Activated CD8-positive, alpha-beta memory T cell treated with anti-CD3 and anti-CD28 coated beads, Interleukin-2, amount 50 U/mL, for 24 hours (primary cell): ENCODE data around the gene P4HA1.
"Not testable (repeated sequence)": the region's sequence is repeated elsewhere in the genome, so short reads cannot be mapped to it uniquely, and the experiment has no call there.

ENCODE experiments used
- DNase-seq: peaks from one replicate; pipeline ENCODE4 v3.0.0-alpha.2; 2020; ENCODE audit errors: extremely low read depth

Gene P4HA1

DNA sequence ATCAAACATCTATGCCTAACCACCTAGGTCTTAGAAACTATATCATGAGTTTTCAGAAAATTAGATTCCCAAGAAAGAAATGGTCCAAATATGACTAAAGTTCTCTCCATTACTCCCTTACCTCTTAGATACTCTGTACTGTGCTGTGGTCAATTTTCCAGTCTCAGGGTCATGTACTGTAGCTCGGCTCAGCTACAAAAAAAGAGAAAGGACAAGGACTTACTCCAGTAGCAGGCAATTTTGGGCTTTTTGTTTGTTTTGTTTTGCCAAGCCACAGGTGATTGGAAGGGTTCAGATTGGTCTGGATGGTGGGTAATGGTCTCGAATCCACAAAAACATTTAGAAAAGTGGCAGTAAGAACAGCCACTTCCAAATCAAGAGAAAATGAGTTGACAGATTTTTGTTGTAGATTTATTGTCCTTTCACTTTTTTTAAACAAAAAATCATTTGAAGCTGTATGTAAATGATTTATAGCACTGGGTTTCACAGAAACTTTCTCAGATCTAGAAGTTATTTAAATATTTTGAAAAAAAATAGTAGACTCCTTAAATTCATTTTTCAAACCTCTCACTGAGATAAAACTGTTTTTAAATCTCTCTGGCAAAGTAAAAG, 52.8 kb downstream of the P4HA1 start:
- DNase-seq = no peak

DNA sequence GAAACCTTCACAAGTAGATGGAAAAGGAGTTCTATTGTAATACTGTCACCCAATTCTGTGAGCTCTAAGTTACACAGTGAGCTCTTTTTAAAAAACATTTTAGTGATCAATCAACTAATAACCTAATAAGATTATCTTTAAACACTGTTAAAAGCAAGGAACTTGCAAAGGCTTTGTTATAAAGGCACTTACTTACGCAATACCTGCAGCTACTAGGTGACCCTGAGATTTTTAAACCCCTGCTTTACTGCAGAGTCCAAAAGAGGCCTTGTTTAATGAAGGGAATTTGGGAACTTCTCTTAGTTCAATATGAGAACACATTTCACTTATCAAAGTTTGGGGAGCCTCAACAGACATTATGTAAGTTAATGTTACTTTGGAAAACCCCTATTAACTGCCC, 53.3 kb downstream of the P4HA1 start:
- no peak for DNase-seq

DNA sequence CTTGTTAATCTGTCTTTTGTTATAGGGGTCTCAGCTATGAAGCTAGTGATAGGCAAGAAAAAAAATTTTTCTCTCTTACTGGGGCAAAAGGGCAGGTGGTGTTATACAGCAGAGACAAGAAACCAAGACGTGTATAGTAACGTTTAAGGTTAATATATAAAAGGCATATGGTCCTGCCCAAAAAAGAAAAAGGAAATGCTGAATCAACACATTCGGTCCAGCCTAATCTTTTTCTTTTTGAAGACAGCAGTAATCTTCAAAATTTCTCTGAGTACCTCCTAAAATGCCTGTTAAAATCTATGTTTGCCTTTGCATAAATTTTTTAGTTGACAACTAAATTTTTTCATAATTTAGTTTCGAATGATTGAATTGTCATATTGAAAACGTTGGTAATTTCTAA, 54.5 kb downstream of the P4HA1 start:
- no peak for DNase-seq

DNA sequence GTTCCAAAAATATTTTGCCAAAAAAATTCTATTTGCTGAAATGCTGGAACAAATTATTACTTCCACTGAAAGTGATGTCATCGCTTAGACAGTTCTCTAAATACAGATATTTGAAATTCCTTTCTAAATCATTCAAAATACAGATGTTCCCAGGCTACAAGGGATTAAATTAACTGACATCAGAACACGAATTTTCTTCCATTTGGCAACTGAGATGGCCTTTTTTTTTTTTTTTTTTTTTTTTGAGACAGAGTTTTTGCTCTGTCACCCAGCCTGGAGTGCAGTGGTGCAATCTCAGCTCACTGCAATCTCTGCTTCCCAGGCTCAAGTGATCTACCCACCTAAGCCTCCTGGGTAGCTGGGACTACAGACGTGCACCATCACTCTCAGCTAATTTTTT, 57.0 kb downstream of the P4HA1 start:
- DNase-seq = no peak

DNA sequence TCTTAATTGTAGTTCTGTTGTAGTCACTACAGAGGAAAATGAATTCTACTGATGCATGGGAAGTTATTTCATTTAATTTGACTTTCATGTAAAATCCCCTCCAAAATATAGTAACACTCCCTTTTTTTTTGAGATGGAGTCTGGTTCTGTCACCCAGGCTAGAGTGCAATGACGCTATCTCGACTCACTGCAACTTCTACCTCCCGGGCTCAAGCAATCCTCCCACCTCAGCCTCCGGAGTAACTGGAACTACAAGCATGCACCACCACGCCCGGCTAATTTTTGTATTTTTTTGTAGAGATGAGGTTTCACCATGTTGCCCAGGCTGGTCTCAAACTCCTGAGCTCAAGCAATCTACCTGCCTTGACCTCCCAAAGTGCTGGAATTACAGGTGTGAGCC, 60.4 kb downstream of the P4HA1 start:
- not testable (repeated sequence) for DNase-seq

DNA sequence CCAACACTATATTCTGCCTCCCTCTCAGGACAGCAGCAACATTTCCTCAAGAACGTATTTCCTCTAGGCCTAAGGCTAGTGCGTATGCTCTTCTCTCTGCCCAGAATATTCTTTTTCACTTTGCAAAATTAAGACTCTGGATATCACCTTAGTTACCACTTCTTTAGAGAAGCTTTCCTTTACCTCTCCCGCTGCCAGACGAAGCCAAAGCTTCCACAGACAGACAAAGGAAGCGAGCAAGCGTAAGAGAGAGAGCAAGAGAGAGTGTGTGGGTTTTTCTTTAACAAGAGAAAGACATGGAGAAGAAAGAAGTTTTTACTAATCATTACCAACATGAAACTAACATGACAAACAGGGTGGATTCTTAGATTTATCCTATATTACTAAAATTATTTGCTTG, 64.1 kb downstream of the P4HA1 start:
- DNase-seq = no peak

DNA sequence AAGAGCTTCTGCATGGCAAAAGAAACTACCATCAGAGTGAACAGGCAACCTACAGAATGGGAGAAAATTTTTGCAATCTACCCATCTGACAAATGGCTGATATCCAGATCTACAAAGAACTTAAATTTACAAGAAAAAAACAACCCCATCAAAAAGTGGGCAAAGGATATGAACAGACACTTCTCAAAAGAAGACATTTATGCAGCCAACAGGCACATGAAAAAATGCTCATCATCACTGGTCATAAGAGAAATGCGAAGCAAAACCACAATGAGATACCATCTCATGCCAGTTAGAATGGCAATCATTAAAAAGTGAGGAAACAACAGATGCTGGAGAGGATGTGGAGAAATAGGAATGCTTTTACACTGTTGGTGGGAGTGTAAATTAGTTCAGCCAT, 70.0 kb downstream of the P4HA1 start:
- not testable (repeated sequence) for DNase-seq

DNA sequence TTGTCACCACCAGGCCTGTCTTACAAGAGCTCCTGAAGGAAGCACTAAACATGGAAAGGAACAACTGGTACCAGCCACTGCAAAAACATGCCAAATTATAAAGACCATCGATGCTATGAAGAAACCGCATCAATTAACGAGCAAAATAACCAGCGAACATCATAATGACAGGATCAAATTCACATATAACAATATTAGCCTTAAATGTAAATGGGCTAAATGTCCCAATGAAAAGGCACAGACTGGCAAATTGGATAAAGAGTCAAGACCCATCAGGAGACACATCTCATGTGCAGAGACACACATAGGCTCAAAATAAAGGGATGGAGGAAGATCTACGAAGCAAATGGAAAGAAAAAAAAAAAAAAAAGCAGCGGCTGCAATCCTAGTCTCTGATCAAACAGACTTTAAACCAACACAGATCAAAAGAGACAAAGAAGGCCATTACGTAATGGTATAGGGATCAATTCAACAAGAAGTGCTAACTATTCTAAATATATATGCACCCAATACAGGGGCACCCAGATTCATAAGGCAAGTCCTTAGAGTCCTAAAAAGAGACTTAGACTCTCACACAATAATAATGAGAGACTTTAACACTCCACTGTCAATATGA, 73.1 kb downstream of the P4HA1 start:
- DNase-seq = not testable (repeated sequence)

DNA sequence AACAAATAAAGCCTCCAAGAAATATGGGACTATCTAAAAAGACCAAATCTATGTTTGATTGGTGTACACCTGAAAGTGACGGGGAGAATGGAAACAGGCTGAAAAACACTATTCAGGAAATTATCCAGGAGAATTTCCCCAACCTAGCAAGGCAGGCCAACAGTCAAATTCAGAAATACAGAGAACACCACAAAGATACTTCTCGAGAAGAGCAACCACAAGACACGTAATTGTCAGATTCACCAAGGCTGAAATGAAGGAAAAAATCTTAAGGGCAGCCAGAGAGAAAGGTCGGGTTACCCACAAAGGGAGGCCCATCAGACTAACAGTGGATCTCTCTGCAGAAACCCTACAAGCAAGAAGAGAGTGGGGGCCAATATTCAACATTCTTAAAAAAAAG, 73.7 kb downstream of the P4HA1 start:
- not testable (repeated sequence) for DNase-seq

DNA sequence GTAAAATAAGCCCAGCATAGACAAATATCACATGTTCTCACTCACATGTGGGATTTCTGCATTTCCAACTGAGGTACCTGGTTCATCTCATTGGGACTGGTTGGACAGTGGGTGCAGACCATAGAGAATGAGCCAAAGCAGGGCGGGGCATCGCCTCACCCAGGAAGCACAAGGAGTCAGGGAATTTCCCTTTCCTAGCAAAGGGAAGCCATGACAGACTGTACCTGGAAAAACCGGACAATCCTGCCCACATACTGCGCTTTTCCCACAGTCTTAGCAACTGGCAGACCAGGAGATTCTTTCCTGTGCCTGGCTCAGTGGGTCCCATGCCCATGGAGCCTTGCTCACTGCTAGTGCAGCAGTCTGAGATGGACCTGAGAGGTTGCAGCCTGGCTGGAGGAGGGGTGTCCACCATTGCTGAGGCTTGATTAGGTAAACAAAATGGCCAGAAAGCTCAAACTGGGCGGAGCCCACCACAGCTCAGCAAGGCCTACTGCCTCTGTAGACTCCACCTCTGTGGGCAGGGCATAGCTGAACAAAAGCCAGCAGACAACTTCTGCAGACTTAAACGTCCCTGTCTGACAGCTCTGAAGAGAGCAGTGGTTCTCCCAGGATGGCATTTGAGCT, 75.0 kb downstream of the P4HA1 start:
- DNase-seq = not testable (repeated sequence)

DNA sequence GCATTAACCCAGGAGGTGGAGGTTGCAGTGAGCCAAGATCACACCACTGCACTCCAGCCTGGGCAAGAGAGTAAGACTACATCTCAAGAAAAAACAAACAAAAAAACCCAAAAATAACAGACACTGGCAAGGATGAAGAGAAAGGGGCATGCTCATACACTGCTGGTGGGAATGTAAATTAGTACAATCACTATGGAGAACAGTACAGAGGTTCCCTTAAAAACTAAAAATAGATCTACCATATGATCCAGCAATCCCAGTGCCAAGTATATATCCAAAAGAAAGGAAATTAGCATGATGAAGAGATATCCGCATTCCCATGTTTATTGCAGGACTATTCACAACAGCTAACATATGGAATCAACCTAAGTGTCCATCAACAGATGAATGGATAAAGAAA, 75.6 kb downstream of the P4HA1 start:
- no peak for DNase-seq

DNA sequence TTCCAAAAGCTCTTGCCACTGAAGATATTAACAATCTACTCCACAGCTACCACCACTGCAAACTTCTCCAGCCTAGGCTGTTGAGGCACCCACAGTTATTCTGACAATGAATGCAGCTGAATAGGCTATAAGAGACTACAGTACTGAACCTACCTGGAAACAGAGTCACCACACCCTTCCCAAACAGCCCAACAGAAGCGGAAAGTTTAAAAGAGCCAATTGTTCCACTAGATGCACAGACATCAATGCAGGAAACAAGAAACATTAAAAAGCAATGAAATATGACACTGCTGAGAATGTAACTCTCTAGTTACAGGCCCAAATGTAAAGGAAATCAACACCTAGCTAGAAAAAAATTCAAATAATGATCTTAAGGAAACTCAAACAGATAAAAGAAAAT, 77.6 kb downstream of the P4HA1 start:
- no peak for DNase-seq

DNA sequence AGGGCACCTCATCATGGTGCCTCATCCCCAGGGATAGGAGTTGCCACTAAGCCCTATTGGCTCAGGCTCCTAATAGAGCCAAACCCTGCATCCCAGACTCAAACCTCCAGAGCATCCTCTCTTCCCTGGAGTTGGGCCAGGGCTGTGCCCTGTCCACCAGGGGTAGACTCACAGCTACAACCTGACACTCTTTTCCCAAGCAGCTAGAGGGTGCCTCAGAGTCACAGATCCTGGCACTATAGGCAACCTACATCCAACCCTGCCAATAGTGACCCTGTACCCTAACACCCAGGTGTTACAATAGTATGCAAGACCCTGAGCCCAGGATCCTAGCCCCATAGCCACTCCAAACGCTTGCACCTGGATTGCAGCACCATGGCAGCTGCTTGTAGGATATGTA, 78.0 kb downstream of the P4HA1 start:
- no peak for DNase-seq

DNA sequence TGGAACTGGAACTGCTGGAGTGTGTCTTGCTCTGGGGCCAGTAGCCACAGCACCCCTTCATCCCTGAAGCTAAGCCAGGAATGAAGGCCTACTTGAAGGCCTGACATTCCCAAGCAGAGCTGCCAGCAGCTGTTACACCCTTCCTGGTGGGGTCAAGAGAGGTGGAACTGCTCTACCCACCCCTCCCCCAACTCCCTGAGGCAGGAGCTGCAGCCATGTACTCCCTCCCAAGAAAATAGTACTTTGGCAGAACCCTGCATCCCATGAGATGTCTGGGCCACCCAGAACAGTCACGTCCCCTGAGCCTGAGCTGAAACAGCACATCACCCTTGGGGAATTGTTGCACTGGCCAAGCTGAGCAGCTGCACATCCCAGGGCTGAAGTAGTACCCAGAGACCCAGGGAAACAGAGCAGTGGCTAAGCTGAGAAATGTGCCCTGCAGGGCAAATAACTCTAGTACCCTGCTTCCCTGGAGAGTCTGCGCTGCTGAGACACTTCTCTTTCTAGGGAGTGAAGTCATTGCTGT, 78.6 kb downstream of the P4HA1 start:
- DNase-seq = no peak

DNA sequence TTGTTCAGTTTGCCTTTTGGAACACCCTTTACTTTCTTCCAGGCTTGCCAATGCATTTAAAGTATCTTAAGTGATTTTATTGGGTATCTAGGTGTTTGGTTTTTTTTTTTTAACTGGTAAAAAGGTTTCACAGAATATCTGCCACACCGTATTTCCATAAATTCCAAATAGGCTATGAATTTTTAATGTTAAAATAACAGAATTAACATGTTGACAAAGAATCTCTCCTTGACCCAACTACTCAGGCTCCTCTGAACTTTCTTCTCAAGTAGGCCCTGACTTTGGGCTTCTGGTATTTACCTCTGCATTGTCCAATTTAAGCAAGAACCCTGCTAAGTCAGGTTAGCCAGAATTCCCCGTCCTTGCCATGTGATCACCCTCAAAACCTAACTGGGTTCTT, 80.9 kb downstream of the P4HA1 start:
- no peak for DNase-seq

DNA sequence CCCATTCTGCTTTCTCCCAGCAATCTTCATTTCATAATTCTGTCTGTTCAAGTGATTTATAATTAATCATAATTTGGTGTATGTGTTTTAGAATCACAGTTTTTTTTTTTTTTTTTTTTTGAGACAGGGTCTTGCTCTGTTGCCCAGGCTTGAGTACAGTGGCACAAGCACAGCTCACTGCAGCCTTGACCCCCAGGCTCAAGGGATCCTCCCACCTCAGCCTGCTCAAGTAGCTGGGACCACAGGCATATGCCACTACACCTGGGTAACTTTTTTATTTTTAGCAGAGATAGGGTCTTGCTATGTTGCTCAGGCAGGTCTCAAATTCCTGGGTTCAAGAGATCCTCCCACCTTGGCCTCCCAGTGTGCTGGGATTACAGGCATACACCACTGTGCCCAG, 92.8 kb downstream of the P4HA1 start:
- DNase-seq = no peak

DNA sequence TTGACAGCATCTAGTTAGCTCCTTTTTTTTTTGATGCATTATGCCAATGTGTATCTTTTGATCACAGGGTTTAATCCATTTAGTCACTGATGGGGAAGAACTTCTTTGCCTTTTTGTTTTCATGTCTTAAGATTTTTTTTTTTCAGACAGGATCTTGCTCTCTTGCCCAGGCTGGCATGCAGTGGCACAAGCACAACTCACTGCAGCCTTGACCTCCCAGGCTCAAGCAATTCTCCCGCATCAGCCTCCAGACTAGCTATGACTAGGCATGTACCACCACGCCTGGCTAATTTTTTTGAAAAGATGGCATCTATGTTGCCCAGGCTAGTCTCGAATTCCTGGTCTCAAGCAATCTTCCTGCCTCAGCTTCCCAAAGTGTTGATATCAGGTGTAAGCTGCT, 95.7 kb downstream of the P4HA1 start:
- DNase-seq = no peak

DNA sequence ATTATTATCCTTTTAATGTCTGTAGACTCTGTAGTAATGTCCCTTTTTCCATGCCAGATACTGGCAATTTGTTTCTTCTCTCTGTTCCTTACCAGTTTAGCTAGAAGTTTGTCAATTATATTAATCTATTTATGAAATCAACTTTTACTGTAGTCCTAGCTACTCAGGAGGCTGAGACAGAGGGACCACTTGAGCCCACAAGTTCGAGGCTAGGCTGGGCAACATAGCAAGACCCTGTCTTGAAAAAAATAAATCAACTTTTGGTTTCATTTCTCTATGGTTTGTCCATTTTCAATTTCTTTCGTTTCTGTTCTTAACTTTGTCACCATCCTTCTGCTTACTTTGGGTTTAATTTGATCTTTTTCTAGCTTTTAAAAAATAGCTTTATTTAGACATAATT, 99.6 kb downstream of the P4HA1 start:
- no peak for DNase-seq

DNA sequence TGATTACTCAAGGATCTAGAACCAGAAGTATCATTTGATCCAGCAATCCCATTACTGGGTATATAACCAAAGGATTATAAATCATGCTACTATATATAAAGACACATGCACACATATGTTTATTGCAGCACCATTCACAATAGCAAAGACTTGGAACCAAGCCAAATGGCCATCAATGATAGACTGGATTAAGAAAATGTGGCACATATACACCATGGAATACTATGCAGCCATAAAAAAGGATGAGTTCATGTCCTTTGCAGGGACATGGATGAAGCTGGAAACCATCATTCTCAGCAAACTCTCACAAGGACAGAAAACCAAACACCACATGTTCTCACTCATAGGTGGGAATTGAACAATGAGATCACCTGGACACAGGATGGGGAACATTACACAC, 101.2 kb downstream of the P4HA1 start:
- not testable (repeated sequence) for DNase-seq

DNA sequence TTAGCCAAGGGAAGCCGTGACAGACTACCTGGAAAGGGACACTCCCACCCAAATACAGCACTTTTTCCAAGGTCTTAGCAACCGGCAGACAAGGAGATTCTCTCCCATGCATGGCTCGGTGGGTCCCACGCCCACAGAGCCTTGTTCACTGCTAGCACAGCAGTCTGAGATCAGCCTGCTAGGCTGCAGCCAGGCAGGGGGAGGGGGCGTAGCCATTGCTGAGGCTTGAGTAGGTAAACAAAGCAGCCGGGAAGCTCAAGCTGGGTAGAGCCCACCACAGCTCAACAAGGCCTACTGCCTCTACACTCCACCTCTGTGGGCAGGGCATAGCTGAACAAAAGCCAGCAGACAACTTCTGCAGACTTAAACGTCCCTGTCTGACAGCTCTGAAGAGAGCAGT, 106.9 kb downstream of the P4HA1 start:
- DNase-seq = not testable (repeated sequence)

DNA sequence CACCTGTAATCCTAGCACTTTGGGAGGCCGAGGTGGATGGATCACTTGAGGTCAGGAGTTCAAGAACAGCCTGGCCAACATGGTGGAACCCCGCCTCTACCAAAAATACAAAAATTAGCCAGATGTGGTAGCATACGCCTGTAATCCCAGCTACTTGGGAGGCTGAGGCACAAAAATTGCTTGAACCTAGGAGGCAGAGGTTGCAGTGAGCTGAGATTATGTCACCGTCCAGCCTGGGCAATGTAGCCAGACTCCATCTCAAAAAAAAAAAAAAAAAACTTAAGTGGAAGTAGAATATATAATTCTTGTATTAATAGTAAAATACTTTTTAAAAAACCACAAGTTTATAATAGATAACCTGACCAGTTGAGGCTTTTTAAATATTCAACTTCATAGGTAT, 112.0 kb downstream of the P4HA1 start:
- not testable (repeated sequence) for DNase-seq

DNA sequence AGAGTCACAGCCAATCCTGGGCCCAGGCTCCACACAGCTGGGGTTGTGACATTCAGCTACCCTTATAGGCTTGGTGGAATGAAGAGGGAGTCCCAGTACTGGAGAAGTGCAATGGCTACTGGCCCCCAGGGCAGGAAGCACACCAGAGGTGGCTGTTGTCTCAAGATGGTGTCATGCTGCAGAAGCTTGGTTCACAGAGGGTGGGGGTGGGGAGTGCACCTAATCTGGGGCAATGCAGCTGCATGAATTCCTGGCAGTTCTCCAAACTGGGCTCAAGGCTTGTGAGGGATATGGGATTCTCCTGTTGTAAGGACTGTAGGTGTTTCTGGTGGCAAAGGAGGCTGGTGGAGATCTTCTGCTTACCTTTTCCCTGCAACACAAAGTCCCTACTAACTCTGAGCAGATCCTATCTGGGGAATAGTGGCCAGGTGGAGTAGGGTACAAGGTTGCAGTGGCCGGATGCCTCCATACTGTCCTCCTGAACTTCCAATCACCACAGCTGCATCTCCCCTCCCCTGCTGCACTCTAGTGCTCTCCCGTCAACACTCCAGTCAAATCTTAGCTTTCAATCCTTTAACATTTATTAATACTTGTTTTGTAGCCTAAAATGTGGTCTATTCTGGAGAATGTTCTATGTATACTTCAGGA, 114.7 kb downstream of the P4HA1 start:
- no peak for DNase-seq
